EH (cell line): ENCODE data around the gene TFRC.
"Not testable (repeated sequence)": the region's sequence is repeated elsewhere in the genome, so short reads cannot be mapped to it uniquely, and the experiment has no call there.

ENCODE experiments used
- DNase-seq: peaks from one replicate; pipeline ENCODE4 v3.0.0-alpha.2; 2015; ENCODE audit warnings: low read depth

Gene TFRC

DNA sequence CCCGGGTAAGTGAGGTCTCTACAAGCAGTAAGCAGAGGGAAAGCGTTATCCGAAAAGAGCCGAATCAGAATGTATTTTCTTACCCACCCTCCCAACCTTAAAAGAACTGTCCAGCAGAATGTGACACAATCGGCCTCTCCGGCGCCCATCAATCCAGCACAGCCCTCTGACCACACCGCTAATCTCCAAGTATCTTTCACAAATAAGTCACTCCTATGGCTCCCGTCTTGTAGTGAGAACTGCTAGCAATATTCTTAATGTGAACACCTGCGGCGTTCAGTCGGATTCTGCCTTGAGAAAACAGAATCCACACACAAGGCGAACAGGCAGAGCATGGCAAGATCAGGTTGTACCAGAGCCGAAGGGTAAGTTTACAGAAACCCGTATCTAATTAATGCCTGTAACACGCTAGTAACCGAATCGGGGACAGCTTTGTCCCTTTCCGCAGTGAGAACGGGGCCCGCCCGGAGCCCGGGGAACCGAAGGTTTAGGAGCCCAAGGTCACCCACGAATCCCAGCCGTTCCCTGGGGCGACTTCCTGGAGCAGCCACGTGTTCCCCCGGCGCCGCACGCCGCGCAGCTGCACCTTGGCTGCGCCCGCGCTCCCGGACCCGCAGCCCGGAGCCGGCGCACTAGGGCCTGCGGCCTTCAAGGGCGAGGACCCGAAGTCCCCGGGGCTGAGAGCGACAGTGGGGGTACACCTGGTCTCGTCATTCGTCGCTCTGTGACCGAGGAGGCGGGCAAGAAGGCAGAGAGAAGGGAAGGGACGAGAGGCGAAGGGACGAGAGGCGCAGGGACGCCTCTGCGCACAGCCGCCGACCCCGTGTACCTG, 672 bp downstream of the TFRC start:
- DNase-seq = peak; percentile 58

DNA sequence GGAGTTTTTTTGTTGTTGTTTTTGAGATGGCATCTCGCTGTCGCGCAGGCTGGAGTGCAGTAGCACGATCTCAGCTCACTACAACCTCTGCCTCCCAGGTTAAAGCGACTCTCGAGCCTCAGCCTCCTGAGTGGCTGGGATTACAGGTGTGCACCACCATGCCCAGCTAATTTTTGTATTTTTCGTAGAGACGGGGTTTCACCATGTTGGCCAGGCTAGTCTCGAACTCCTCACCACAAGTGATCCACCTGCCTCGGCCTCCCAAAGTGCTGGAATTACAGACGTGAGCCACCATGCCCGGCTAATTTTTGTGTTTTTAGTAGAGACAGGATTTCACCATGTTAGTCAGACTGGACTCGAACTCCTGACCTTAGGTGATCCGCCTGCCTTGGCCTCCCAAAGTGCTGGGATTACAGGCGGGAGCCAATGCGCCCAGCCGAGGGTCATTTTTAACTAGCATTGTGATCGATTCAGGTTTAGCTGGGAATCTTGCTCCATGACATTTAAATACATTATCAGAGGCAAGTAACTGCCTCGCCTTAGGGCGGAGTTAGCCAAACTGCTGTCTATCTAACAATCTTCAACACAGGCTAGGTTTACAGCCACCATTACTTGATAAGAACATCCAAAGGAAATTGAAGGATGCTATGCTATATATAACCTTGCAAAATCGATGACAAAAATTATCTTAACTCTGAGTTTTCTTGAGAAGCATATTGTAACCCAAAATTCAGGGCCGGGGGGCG, 1.6 kb downstream of the TFRC start:
- not testable (repeated sequence) for DNase-seq

DNA sequence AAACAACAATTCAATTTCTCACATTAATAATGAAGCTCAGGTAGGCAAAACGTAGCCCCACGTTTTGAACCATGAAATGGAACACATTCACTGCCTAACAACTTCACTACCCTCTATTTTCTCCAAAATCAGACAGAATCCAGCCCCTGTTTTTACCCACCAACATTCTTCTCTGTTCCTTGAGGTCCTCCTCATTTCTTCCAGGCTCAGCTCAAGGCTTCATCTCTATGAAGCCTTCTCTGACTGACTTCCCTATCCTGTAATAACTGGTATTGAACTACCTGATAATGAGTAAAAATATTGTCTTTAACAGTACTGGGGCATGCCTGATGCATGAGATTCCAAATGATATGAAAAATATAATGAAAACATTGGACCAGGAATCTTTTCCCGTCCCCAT, 2.2 kb downstream of the TFRC start:
- DNase-seq = no peak

DNA sequence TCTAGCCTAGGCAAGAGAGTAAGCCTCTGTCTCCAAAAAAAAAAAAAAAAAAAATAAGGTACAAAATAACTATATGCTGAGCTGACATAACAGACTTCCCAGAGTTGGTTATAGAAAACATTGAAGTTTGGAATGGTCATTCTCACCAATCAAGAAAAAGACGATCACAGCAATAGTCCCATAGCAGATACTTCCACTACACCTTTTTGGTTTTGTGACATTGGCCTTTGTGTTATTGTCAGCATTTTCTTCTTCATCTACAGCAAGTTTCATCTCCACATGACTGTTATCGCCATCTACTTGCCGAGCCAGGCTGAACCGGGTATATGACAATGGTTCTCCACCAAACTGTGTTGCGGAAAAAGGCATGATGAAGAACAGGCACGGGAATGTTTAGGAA, 6.9 kb downstream of the TFRC start:
- DNase-seq = no peak

DNA sequence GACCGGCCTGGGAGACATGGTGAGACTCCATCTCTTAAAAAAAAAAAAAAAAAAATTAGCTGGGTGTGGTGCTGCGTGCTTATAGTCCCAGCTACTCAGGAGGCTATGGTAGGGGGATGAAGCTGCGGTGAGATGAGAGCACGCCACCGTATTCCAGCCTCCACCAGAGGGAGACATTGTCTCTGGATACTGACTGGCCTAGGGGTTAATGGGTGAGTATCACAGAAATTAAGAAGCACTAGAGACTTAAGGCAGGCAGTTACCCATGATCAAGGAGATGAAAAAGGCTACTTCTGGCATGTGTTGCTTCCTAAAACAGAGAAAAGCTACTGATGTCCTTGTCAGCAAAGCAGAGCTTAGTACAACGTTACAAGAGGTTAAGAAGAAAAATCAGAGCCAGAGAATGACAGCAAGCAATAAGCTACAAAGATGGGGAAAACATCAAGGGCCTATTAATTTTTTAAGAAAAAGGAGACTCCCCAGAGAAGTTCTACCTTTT, 8.6 kb downstream of the TFRC start:
- peak; percentile 72 for DNase-seq

DNA sequence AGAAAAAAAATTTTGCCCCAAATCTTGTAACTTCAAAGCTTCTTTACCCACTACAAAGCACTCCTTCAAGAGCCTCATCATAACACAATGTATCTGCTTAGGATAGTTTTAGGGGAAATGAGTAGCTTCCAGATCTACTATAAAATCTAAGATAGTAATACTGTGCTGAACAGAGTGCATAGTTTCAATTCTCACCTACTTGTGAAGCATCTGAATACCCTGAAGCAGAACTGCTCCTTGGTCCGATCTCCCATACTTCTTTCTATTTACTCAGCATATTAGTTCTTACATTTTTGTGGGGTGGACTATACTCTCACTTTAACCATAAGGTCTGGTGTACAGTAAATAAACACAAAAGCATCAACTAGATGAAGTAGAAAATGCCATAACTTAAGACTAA, 9.6 kb downstream of the TFRC start:
- DNase-seq = no peak

DNA sequence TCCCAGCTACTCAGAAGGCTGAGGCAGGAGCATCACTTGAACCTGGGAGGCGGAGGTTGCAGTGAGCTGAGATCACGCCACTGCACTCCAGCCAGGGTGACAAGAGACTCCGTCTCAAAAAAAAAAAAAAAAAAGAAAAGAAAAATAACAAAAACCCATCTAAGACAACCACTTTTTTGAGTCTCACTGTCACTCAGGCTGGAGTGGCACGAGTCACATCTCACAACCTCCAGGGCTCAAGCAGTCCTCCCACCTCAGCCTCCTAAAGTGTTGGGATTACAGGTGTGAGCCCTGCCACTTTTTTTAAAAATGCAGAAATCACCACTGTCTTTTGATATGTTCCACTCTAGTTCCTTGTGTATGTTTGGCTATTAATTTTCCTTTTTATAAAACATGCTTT, 13.1 kb downstream of the TFRC start:
- not testable (repeated sequence) for DNase-seq

DNA sequence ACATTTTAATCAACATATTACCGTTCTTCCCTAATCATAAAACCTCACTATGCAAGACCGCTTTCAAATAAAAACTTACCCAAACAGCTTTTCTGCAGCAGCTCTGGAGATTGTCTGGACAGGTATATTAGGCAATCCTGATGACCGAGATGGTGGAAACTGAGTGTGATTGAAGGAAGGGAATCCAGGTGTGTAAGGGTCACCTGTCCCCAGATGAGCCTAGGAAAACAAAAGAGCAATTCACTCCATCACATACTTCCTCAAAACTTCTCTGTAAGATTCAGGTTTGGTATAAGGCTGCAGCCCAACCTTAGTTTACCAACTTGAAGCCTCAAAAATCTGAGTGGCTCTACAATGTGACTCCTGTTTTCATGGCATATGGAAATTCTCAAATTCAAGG, 14.5 kb downstream of the TFRC start:
- no peak for DNase-seq

DNA sequence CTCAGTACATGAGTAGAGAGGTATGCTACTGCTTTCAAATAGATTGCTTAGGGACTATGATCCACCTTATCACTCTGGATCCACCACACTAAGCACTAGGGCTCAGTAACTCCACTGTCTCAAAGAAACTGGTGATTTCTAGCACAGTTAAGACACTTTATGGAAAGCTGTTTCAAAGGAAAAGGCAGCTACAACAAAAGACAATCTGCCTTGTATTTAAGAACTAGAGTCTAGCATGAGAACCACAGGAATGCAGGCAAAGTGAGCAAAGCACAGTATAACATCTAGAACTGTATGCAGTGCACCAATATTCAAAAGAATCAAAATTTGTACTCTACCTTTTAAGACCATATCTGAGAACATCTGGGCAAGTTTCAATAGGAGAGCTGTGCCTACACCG, 17.9 kb downstream of the TFRC start:
- DNase-seq = peak; percentile 11

DNA sequence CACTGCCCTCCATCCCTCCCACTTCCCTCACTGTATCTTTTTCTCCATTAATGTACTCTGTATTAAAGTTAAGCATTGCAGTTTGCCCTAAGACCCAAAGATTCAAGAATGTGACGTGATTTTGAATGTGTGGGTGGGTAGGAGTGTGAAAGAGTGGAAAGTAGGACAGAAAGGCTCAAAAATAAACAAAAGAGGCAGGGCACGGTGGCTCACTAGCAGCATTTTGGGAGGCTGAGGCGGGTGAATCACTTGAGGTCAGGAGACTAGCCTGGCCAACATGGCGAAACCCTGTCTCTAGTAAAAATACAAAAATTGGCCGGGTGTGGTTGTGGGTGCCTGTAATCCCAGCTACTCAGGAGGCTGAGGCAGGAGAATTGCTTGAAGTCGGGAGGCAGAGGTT, 18.4 kb downstream of the TFRC start:
- peak; percentile 25 for DNase-seq

DNA sequence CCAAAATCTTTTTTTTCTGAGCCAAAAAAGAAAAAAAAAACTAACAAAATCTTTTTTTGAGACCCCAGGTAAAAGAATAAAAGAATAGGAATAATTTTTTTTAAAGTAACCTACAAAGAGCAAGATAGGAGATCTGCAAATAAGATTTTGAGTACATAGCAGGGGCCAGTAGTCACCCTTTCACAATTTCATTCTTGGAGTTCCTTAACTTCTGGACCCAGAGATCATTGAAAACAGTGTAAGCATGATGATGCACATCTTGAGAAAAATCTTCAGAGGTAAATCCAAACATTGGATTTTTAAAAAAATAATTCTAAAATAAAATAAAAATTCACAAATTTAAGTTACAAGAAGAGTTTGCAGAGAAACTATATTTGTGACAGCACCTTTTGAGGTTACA, 18.8 kb downstream of the TFRC start:
- DNase-seq = peak; percentile 50

DNA sequence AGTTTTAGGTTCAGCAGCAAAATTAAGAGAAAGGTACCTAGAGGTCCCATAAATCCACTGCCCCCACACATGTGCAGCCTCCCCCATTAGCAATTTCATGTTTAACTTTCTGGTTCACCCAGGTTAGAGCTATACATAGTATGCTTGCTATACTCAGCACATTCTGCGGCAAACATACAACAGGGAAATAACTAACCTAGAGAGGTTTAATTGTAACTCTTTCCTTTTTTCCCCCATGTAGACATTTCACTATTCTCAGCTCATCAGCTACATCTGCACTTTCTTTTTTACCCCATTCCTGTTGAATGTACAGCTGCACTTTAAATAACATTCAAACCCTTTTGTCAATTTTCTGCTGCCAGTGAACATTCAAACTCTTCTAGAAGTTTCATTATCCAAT, 21.1 kb downstream of the TFRC start:
- no peak for DNase-seq

DNA sequence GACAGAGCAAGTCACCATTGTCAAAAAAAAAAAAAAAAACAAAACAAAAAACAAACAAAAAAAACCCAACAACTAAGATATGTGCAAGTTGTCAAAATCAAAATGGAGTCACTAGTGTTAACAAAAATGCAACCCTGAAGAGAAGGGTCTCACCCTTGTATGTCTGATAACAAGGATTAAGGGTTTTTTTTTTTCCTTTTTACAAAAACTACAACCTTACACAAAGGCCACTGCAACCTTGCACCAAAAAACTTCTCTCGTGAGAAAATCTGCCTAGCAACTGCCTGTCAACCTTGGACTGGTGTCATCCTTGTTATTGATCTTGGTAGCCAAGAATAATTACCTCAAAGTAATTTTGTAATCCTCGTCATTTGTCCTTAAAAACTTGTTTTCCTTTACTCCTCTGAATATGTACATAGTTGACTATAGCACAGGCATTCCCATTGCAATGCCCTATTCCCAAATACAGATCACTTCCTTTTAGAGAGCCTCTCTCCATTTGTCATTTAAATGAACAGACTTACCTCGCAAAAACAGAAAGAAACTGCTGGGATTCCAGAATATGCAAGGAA, 24.0 kb downstream of the TFRC start:
- DNase-seq = no peak

DNA sequence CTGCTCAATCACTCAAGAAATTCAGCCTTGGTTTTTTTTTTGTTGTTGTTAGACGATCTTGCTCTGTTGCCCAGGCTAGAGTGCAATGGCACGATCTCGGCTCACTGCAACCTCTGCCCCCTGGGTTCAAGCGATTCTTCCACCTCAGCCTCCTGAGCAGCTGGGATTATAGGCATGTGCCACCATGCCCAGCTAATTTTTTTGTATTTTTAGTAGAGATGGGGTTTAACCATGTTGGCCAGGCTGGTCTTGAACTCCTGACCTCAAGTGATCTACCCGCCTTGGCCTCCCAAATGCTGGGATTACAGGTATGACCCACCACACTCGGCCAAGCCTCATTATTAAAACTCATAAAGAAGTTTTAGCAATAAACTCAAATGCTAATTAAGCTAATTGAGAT, 25.5 kb downstream of the TFRC start:
- DNase-seq = not testable (repeated sequence)

DNA sequence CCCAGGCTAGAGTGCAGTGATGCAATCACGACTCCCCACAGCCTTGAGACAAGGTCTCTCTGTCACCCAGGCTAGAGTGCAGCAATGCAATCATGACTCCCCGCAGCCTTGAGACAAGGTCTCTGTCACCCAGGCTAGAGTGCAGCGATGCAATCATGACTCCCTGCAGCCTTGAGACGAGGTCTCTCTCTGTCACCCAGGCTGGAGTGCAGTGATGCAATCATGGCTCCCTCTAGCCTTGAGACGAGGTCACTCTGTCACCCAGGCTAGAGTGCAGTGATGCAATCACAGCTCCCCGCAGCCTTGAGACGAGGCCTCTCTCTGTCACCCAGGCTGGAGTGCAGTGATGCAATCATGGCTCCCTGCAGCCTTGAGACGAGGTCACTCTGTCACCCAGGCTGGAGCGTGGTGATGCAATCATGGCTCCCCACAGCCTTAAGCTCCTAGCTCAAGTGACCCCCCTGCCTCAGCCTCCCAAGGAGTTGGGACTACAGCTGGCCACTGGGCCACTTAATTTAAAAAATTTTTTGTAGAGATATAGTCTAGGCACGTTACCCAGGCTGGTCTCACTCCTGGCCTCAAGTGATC, 26.1 kb downstream of the TFRC start:
- peak; percentile 11 for DNase-seq

DNA sequence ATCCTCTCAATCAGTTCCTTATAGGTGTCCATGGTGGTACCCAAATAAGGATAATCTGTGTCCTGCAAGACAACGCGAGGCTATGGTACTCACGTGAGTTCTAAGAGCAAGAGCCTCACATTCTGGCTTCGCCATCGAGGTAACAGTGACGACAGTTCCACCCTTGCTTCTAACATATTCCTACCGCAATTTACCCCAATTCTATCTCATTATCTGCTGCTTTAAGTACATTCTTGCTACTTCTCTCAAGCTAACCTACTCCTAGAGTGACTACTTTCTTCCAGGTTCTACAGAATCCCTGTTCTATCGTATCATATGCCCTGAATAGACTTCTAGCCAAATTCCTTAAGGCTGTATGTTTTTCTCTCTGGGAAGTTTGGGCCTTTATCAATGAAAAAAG, 26.6 kb downstream of the TFRC start:
- no peak for DNase-seq

DNA sequence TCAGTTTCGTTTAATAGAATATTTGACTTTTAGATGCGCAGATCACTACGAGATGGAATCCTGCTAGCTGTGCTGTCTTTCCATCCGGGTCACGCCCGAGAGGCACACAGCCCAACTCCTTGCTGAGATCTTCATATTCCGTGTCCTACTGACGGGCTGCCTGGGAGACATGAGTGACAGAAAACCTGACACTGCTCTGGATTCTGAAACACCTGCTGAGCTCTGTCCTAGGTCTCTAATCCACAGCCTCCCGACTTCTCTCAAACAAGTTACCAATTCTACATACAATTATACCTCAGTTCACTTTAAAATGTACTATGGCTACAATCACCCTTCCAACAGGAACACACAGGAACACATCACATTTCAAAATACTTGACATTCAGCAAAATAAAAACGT, 27.2 kb downstream of the TFRC start:
- DNase-seq = no peak

DNA sequence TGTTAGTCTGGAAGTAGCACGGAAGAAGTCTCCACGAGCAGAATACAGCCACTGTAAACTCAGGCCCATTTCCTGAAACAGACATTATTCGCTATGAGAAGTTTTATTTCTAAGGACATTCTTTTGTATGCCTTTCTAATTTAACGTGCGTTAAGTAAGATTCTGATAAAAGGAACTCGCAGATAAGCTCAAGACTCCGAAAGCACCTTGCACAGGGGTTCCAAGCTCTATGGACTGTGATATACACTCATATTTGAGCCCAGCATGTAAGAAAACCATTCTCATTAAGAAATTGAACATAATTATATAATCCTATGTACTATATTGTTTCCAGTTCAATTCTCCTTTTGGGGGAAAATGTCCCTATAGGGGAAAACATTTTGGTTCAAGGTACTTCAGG, 28.4 kb downstream of the TFRC start:
- no peak for DNase-seq

DNA sequence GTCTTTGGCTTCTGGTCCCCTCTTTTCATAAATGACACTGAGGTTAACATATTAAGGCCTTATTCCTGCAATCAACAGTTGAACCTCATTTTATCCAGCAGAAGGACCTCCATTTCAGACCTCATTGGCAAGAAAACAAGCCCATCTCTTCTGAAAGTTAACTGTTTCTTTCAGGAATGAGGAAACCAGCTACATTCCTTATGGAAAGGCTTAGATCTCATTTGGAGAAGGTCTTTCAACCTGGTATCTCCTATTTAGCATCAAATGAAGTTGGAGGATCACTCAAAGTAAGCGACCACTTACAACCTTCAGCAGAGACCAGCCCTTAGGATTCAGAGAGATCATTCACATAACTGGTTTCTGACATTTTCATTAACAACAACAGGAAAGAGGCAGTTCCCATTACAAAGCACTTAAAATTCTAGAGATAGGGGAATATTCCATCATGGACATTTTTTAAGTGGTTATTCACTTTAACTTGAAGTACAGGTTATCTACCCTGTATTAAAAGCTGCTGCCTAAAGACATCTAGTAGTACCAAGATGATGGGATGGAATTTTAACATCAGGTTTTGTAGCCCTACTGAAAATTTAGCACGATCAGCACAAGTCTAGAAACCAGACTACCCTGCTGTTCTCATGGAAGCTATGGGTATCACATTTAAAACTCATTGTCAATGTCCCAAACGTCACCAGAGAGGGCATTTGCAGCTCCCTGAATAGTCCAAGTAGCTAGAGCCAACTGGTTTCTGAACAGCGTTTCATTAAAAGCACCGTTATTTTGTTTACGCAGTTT, 30.4 kb downstream of the TFRC start:
- no peak for DNase-seq

DNA sequence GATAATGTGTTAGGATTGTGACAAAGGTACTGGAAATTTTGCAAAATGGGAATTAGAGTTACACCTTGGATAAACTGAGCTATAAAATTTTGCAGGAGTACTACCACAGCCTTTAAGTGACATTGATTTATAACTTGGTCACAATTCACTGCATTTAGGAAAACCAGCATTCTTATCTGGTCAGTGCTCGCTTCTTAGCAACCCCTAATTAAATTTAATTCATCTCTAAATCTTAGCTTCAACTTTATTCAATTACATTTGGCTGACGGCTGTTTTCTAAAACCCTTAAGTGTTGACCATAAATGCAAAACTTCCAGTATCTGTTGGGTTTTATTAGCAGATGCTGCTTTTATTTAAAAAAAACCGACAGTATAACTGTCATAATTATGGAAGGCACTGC, 31.3 kb downstream of the TFRC start:
- no peak for DNase-seq

DNA sequence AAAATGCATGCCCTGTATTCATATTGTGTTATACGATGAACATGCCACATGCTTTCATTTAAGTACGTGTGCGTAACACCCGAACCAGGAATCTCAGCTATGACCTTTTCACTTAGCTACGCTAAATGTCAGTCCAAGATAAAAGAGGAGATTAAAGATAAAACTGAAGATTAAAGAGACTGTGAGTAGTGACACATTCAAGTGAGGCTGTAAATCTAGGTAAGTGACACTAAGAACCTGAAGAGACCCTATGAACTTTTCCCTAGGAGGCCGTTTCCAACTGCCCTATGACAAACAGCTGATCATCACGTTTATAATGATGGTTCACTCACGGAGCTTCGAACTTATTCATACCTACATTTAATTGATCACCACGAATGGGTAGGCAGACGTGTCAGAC, 32.2 kb downstream of the TFRC start:
- no peak for DNase-seq
